Measurements from ENCODE around the gene RBM12. TPM values are rescaled to one million over a fixed set of nuclear protein-coding genes. Genes with fewer than 3 reads are reported as not detected.

RBM12 gene
- total RNA-seq, 1 donor from 2014 or later, result 189 TPM

DNA sequence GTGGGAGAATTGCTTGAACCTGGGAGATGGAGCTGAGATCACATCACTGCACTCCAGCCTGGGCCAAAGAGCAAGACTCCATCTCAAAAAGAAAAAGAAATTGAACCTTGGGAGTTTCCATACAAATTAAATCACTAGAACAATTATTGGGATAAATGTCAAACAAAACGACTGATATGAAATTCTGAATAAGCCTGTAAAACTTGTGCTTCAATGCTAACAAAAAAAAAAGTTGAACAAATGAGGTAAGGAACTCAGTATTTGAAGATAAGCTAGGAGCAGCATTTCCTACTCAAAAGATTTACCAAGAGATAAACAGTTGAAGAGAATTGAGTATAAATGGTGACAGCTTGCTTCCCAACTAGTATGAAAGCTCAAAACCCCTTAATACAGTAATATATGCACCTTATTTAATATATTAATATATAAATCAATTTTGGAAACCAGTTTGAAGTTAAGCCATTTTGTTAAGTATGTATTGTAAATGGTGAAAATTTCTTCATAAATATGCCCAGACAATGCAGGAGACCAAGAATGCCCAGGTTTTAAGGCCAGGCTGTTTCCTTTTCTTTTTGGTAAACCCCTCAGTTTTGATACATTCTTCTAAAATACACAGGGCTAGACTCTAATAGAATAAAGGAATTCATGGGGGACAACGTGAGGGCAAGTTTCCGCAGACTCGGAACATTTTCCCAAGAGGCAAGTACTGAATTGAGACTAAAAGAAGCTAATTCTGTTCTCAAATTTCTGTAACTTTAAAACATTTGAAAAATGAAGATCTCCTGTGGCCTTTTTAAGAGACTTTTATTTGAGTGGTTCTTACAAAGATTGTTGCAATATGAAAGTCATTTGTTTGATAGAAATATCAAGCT, 38.4 kb upstream of the RBM12 start:
- H3K27ac Mint-ChIP-seq (ENCODE audit: unreplicated experiment), result no peak overlapping the region
- no peaks in the 10 kb centered on the region for H3K9me3 Mint-ChIP-seq
- peaks cover 23% of the 10 kb centered on the region for H3K4me1 Mint-ChIP-seq
- peaks cover 14% of the 10 kb centered on the region for H3K36me3 Mint-ChIP-seq (ENCODE audit: low read depth)
- peaks cover 5% of the 10 kb centered on the region for H3K27me3 Mint-ChIP-seq (ENCODE audit: low read depth)
- TF ChIP-seq, protein P1, sequence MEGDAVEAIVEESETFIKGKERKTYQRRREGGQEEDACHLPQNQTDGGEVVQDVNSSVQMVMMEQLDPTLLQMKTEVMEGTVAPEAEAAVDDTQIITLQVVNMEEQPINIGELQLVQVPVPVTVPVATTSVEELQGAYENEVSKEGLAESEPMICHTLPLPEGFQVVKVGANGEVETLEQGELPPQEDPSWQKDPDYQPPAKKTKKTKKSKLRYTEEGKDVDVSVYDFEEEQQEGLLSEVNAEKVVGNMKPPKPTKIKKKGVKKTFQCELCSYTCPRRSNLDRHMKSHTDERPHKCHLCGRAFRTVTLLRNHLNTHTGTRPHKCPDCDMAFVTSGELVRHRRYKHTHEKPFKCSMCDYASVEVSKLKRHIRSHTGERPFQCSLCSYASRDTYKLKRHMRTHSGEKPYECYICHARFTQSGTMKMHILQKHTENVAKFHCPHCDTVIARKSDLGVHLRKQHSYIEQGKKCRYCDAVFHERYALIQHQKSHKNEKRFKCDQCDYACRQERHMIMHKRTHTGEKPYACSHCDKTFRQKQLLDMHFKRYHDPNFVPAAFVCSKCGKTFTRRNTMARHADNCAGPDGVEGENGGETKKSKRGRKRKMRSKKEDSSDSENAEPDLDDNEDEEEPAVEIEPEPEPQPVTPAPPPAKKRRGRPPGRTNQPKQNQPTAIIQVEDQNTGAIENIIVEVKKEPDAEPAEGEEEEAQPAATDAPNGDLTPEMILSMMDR (conservative IDR thresholded peaks at IDR 0.05), result no peak
- peak overlapping the region; percentile 23 for H3K4me3 Mint-ChIP-seq
- DNase-seq (ENCODE audit: low read depth, low spot score), result no peak

- DNase-seq (ENCODE audit: low read depth, low spot score), result no peak
- TF ChIP-seq, protein P1 (conservative IDR thresholded peaks at IDR 0.05), result no peak
- Mint-ChIP-seq H3K36me3 (ENCODE audit: low read depth) (peaks cover 14% of the 10 kb centered on the region), H3K27ac (ENCODE audit: unreplicated experiment) (no peak overlapping the region), H3K27me3 (ENCODE audit: low read depth) (peaks cover 5% of the 10 kb centered on the region), H3K9me3 (no peaks in the 10 kb centered on the region), H3K4me3 (peak overlapping the region; percentile 76), H3K4me1 (peaks cover 31% of the 10 kb centered on the region)
Measured at GRCh38 chr20:35702051-35702823, 37.5 kb upstream of the RBM12 start.

- no peaks in the 10 kb centered on the region for H3K9me3 Mint-ChIP-seq
- H3K27me3 Mint-ChIP-seq (ENCODE audit: low read depth), result peaks cover 5% of the 10 kb centered on the region
- peaks cover 16% of the 10 kb centered on the region for H3K36me3 Mint-ChIP-seq (ENCODE audit: low read depth)
- peaks cover 32% of the 10 kb centered on the region for H3K4me1 Mint-ChIP-seq
- no peak for DNase-seq (ENCODE audit: low read depth, low spot score)
- peak overlapping the region; percentile 90 for H3K4me3 Mint-ChIP-seq
- no peak overlapping the region for H3K27ac Mint-ChIP-seq (ENCODE audit: unreplicated experiment)
- TF ChIP-seq, protein P1 (conservative IDR thresholded peaks at IDR 0.05), result no peak
Measured at GRCh38 chr20:35700625-35701148, 36.0 kb upstream of the RBM12 start.

DNA sequence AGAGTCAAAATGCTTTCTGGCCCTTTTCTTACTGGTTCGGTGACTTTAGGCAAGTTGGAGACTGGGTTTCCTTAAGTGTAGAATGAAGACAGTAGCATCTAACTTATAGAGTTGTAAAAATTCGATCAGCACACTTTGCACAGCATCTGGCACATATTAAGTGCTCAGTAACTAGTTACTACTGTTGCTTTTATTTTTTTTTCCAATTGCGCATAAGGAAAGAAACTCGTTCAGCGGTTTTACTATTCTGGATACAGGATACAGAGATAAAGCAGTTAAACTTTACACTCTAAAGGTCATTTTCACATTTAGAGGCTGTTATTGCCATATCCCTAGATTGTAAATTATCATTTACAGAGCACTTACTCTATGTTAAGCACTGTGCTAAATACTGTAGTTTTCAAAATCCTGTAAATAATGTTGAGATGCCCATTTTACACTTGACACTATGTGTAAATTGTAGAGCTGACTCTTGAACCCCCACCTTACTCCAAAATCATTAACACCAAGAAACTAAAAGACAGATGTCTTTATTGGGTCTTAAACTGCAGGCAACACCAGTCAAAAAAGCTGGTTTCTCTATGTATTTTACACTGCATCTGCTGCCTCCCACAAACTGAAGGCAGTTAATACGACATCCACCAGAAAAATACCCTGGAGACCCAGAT, 35.4 kb upstream of the RBM12 start:
- TF ChIP-seq, protein P1 (conservative IDR thresholded peaks at IDR 0.05), result no peak
- DNase-seq (ENCODE audit: low read depth, low spot score), result no peak
- H3K36me3 Mint-ChIP-seq (ENCODE audit: low read depth), result peaks cover 21% of the 10 kb centered on the region

More for the DNA sequence above, 35.4 kb upstream of the RBM12 start:
- H3K4me1 Mint-ChIP-seq, result peaks cover 32% of the 10 kb centered on the region
- peaks cover 5% of the 10 kb centered on the region for H3K27me3 Mint-ChIP-seq (ENCODE audit: low read depth)
- H3K4me3 Mint-ChIP-seq, result peak overlapping the region; percentile 90
- H3K27ac Mint-ChIP-seq (ENCODE audit: unreplicated experiment), result peak overlapping the region; percentile 97
- H3K9me3 Mint-ChIP-seq, result no peaks in the 10 kb centered on the region
